NCI-H2227 (cell line): ENCODE measurements around the gene RFESD.

Experiments used
- DNase-seq: peaks from one replicate; lab custom pipeline; 2025; ENCODE audit not compliant: unreplicated experiment; lab: John Stamatoyannopoulos, UW

The RFESD gene

DNA sequence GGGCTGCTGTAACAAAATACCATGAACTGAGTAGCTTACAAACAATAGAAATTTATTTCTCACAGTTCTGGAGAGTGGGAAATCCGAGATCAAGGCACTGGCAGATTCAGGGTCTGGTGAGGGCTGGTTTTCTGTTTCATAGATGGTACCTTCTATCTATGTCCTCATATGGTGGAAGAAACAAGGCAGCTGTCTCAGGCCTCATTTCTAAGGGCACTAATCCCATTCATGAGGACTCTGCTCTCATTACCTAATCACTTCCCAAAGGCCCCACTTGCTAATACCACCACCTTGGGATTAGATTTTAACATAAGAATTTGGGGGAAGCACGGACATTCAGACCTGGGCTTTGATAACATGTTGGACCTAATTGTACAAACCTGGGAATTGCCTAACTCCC is 13.5 kb downstream of the RFESD start:
- DNase-seq: no peak

DNA sequence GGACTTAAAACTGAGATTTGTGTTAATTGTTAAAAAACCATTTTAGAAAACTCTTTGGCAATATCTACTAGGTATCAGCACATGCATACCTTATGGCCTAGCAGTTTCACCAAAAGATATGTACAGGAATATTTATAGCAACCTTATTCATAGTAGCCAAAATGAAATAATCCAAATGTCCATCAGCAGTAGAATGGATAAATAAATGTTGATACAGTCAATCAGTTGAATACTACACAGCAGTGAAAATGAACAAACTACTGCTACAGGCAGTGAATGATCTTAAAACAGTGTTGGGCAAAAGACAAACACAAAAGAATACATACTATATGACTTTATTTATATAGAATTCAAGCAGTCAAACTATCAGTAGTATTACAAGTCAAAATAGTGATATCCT is 16.4 kb downstream of the RFESD start:
- no peak for DNase-seq

DNA sequence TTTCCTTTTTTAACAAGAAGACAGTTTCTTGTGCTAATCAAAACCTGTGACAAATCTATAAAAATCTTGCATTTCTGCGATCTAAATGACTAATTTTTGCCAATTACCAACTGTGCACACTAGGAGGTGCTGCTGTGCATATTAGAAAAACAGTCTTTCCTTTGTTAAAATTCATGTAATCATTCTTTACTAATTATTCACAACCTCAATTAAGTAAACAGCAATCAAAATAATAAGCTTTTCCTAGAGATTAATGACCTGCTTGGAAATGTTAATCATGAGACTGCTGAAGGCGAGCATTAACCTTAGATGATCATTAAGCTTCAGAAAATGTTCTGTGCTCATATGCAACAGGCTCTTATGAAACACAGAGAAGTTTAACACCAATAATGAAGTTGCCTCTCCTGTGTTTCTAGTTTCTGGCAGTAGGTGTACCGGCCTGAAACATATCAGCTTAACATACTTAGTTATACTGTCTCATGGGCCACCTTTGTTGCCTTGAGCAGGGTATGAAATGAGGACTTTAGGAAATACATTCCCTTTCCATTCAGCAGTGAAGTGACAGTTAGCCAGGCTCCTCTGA is 17.7 kb downstream of the RFESD start:
- peak; percentile 25 for DNase-seq

DNA sequence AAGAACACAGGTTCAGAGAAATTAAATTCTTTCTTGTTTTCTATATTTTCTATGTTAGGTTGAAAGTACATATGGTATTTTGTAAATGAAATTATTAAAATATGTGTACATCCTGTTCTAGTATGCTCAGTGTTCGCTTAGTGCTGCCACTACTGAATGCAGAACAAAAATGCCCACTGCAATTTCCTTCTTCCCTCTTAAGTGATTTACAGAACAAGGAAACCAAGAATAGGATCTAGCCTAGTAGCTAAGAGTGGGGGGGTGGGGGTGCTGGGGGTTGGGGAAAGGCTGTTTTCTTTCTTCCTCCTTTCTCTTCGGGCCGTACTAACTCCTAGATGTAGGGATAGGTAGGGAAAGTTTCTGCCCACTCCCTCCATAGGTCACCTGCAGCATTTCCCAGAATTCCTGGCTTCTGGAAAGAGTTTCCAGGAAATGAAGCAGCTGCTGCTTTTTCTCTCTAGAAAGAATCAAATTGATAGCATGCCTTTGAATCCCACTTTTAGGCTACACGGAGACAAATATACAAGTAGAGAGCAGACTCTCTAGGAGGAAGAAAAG is 20.6 kb downstream of the RFESD start:
- DNase-seq: no peak

DNA sequence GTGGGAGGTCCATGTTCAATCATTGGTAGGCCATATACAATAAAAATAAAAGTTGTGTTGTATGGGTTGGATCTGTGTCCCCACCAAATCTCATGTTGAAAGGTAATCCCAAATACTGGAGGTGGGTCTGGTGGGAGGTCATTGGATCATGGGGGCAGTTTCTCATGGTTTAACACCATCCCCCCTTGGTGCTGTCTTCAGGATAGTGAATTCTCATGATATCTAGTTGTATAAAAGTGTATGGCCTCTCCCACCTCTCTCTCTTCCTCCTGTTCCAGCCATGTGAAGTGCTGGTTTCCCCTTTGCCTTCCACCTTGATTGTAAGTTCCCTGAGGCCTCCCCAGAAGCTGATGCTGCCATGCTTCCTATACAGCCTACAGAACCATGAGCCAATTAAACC is 21.1 kb downstream of the RFESD start:
- no peak for DNase-seq

DNA sequence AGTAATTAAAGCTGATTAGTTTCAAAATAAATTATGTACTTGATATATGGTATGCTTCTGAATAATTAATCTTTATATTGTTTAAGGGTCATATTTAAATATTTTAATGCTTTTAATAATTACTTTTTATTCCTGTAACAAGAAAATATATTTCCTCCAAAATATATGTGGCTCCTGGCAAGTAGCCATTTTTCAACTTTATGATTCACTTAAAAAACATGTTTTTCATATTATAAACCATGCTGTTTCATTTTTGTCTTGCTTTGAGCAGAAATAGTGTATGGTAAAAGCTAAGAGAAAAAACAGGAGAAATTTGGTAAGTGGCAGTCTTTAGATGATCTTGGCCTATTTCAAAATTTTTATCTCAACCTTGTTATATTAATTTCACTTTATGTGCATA is 21.6 kb downstream of the RFESD start:
- no peak for DNase-seq

DNA sequence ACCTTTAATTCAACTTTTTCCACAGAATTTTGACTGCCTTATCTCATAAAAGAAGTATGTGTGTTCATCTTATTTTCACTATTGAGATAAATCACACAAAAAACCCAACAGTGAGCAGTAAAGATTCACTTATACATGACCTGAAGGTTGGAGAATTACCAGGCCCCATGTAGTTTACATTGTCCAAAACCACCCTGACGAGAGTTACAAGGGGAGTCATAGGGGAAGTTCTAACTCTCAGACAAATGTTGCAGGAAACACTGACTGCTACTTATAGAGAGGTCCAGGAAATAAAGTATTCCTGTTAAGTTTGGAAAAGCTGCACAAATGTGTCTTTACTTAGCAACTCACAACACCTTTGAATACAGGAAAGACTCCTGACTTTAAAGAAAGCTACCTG is 22.2 kb downstream of the RFESD start:
- no peak for DNase-seq

DNA sequence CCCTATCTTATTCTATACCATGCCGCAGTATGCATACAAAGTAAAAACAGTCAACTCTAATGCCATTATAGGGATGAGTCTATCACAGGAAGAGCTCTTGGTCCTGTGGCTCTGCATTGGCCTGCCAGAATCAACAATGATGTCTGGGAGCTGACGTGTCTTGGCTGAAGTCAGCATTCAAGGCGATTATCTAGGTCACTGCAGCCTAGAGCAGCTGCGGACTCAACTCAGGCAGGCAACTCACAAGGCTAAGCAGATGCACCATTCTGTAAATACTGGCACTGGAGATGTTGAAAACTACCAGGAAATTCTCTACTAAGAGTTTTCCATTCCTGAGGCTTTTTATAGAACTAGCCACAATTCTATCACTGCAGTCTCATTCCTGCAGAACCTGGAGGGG is 23.0 kb downstream of the RFESD start:
- DNase-seq: no peak

DNA sequence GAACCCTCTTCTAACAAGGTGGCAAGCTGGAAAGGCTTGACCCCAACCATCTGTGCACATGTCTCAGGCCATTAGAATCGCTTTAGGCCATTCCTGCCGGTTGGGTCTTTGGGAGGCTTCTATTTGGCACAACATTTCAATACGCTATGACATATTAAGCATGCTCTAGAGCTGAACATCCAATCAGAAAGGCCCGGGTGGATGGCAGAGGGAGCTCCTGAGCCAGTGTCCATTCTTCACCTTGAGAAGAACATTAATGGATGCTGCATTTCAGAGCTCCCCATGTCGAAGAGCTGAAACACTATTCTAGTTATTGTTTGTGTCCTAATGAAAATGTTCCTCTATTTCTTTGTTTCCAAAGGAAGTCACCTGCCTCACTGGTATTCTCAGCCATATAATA is 23.4 kb downstream of the RFESD start:
- DNase-seq: no peak

DNA sequence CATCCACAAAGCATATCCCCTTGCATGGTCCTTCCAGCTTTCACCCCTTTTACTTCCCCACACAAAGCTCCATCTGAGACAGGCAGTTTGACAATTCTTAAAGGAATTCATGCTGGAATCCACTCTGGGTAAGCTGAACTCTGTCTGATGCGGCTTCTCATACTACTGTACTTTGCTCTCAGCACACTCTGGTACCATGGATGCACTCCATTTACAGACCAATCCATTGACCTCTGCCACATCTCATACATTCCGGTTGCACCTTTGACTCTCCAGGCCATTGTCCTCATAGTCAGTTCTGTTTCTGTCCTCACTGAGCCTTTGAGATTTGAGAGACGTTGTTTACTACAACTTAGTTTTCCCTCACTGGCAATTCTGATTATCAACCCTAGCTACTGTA is 24.0 kb downstream of the RFESD start:
- no peak for DNase-seq

DNA sequence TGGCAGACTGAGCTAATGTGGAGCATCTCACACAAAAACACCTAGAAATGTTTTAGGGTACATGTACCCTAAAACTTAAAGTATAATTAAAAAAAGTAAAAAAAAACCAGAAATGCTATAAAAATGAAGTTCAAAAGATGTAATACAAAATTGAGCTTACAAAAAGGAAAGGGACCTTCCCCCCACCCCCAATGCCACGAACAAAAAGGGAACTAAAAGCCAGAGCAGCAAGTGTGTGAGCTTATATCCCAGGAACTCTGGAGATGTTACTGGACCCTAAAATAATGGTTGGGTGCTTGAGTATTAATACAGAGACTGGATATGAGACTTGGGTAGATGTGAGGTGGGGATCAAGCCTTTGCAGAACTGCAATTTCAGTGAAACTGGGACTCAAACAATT is 25.2 kb downstream of the RFESD start:
- no peak for DNase-seq

DNA sequence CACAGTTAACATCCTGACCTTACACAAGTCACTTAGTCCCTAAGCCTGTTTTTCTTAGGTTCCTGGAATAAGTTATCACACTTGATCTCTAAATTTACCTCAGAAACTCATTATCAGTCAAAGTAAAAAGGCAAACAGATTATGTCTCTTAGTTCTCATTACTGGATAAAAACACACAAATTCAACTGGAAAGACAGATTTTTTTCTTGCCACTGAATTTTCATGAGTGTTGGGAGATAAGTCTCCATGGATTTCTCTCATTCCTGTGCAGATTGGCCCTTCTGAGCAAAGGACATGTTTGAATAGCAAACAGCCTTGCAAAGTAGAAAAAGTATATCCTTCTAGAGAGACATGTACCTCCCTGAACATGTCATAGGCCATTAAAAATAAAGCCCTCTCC is 26.1 kb downstream of the RFESD start:
- no peak for DNase-seq

DNA sequence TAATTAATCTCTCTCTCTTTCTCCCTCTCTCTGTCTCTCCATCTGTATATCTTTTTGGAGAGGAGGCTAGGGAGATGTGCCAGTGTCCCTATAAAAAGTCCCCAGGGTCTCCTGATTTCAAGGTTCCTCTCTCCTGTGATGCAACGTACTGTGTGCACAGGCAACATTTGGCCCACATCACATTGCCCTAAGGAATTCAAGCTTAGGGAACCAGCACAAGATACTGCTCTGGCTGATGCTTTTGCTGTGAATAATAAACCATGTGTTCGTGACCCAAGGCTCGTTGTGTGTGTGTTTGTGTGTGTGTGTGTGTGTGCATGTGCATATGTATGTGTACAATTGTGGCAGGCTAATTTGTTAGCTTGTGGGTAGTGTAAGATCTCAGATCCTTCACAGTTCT is 26.5 kb downstream of the RFESD start:
- DNase-seq: no peak

DNA sequence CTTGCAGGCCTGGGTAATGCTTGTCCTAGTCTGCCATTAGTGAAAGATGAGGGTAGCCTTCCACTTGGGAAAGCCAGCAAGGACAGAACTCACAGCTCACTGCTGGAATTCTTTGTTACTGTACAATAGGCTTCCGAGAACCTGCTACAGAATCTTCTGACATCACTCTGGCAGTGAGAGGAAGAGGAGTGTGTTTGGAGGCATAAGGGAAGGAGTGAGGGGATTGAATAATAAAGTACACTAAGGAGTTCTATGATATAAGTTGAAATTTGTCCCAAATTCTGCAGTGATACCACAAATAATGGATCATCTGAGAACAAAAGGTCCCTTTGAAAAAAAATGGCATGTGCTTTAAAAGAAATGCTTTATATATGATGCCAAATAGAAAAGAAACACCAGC is 36.3 kb downstream of the RFESD start, which contains the start of gene SPATA9:
Gene SPATA9 (minus strand): TSS at position 101 of the 400 bp plus-strand sequence. CDS start 137 bp downstream, outside the sequence.
- no peak for DNase-seq

DNA sequence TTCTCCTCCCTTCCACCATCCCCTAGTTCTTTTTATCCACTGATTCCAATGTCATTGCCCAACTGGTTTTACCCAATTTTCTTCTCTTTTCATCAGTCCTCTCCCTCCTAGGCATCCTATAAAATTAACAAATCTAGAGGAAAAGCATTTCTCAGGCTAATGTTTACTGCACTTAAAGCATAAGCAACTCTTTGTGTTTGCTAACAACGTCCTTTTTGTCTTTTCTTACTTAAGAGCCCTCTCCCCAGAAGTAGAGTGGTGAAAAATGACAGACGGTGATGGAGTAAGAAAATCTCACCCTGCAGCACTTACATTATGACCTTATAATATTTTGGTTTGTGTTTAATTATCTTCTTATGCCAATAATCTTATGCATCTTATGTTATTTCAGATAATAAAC is 37.8 kb downstream of the RFESD start:
- DNase-seq: no peak

DNA sequence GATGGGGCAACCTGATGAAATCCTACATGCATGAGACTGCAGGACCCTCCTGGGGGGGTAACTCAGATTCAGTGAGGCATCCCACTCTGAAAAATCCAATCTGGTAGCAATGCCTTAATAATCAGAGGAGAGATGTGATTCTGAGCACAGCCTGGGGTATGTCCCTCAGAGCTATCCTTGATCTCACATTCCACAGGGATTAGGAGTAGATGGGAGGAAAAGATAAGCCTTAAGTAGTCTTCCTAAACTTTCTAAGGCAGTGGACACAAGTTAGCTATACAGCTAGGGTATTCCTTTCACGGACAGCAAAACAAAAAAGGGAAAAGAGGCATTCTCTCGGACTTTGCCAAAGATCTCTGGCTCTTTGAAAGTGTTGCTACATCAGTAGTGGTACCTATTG is 40.1 kb downstream of the RFESD start:
- DNase-seq: no peak

DNA sequence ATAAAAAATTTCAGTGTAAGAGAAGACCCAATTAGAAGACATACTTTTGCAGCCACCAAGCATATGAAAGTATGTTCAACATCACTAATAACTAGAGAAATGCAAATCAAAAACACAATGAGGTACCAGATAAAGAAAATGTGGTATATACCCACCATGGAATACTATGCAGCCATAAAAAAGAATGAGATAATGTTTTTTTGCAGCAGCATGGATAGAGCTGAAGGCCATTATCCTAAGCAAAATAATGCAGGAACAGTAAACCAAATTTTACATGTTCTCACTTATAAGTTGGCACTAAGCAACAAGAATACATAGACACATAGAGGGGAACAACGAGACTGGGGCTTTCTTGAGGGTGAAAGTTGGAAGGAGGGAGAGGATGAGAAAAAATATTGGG is 43.1 kb downstream of the RFESD start:
- DNase-seq: no peak

DNA sequence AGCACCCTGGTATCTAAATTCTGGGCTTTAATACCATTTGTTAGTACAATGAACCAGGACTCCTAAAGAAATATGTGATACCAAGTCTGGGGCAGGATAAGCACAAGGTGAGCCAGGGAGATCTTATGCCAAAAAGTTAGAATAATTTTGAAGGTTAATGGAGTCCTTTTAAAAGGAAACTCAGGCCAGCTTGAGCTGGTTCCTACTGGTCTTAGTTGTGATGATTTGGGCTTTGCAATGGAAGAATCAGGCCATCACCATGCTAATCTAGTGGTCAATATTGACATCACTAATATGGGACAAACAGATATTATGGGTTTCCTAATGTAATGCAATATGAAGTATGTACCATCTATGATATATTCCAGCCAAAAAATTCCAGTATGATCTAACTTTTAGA is 43.8 kb downstream of the RFESD start:
- no peak for DNase-seq

DNA sequence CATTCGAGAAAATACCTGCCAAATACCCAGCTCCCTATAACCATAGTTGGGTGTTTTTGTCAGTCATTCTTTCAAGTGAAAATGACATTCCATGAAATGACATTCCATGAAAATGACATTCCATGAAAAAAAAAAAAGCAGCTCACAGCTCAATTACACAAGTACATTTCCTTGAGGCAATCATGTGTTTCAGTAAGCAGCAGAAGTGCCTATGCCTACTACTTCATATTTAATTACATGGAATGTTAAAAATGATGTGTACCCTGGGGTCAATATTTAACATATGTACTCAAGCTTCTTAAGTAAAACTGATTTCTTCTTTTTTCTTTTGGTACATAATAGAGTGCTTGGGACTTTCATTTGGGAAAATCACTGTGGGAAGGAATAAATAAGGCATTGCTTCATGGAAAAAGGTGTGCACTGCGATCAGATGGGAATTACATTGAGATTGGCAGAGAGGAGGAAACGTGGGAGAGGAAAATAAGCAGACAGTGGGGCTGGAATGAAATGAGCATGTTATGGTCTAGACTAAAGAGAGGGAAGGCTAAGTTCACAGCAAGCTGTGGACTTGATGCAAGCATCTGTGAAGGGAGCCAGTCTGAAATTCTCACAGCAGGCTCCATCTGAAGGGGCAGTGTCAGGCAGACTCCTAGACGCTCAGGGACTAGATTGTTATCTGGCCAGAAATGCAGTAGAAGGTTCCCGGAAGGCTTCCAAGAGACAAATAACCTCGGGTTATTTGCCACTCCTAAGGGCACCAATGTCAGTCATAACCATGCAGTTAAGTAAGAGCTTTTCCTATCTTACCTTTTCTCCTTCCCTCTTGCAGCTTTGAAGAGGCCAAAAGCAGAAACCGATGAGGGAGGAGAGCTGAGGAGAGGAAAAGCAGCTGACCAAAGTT is 51.5 kb downstream of the RFESD start:
- DNase-seq: peak; percentile 53

DNA sequence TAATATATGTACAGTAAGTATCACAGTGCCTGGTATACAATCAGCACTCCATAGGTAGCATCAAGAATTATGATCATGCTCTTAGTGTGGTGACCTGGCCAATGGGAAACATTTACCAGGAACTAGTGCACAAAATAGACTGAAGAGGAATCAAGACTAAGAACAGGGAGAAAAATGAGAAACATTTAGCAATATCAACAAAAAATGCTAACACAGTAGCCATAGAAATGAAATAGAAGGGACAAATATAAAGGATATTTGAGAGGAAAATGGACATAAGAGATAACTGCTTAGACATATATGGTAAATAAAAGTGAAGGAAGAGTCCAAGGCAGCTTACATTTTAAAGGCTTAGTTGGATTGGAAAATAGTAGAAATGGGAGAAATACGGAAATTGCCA is 52.8 kb downstream of the RFESD start:
- DNase-seq: no peak

DNA sequence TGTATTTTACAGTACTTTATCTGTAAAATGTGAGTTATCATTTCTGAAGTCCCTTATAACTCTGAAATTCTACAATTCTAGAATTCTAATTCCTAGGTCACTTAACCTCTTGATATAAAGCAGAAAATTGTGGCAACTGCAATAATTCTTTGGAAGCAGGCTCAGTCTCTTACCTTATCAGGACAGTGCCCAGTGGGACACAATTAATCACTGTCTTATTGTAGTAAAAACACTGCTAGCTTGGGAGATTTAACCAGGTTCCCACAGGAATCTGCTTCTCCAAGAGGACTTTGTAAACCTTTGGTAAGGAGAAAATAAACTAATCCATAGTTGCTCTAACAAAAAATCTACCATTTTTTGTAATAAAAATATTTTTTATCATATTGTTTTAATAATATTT is 54.5 kb downstream of the RFESD start:
- DNase-seq: no peak

DNA sequence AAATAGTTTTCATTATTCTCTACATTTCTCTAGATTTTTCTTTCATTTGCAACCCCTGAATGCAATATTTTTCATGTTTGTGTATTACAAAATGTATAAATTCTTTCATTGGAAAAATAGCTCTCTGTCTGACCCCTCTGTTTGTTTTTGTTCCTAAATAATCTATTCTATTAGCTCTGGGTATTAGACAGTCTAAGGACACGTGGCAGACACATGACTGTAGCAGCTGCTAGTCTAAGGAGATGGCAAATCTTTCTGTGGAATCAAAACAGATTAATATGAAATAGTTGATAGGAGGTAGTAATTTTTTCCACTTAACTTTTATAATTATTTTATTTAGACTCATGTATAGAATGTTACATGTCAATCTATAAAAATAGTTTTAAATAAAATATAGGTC is 57.6 kb downstream of the RFESD start:
- no peak for DNase-seq
